Neural cell (in vitro differentiated cells): ENCODE results near the gene RASGRP1. TPM values are rescaled to one million over a fixed set of nuclear protein-coding genes. Genes with fewer than 3 reads are reported as not detected.

Experiments
- H2AFZ ChIP-seq: fragments of 200-600, 300-800 bp; sonication (generic), shearing (Covaris generic); 2 replicates; pipeline ENCODE4 v1.6.0; 2014; ENCODE audit warnings: low read depth, mild to moderate bottlenecking, antibody characterized with exemption, low read length, moderate library complexity
- H3F3A ChIP-seq: fragments of 200-600 bp; shearing (Covaris generic); 2 replicates; pipeline ENCODE4 v1.6.1; 2016; ENCODE audit warnings: mild to moderate bottlenecking, moderate library complexity, mixed read lengths, antibody characterized with exemption, low read length; ENCODE audit not compliant: insufficient read depth, poor library complexity, severe bottlenecking
- H3K27ac ChIP-seq: fragments of 200-600, 300-800 bp; sonication (generic), shearing (Covaris generic); 2 replicates; pipeline ENCODE4 v1.5.1; 2014; ENCODE audit warnings: mild to moderate bottlenecking, low read length, moderate library complexity
- H3K27me3 ChIP-seq: fragments of 300-800, 200-600 bp; sonication (generic), shearing (Covaris generic); 2 replicates; pipeline ENCODE4 v1.6.0; 2014; ENCODE audit warnings: mild to moderate bottlenecking, low read depth, low read length, moderate library complexity; ENCODE audit not compliant: insufficient read depth
- H3K36me3 ChIP-seq: fragments of 300-800, 200-600 bp; sonication (generic), shearing (Covaris generic); 2 replicates; pipeline ENCODE4 v1.5.1; 2014; ENCODE audit warnings: mild to moderate bottlenecking, antibody characterized with exemption, low read length, moderate library complexity; ENCODE audit not compliant: insufficient read depth
- H3K4me2 ChIP-seq: fragments of 300-800, 200-600 bp; sonication (generic), shearing (Covaris generic); 2 replicates; pipeline ENCODE4 v1.6.0; 2014; ENCODE audit warnings: mild to moderate bottlenecking, low read length
- H3K4me3 ChIP-seq: fragments of 300-800, 200-600 bp; sonication (generic), shearing (Covaris generic); 2 replicates; pipeline ENCODE4 v1.5.1; 2014; ENCODE audit warnings: mild to moderate bottlenecking, low read length, moderate library complexity
- H3K79me2 ChIP-seq: fragments of 200-600 bp; shearing (Covaris generic); replicated peaks from 2 replicates; pipeline ENCODE4 v1.6.0; 2014; ENCODE audit warnings: mild to moderate bottlenecking, low read length, moderate library complexity; ENCODE audit not compliant: insufficient read depth
- H3K9ac ChIP-seq: fragments of 300-800, 200-600 bp; sonication (generic), shearing (Covaris generic); 2 replicates; pipeline ENCODE4 v1.6.1; 2016; ENCODE audit warnings: mild to moderate bottlenecking, low read length, mixed read lengths
- H3K9me2 ChIP-seq: fragments of 200-600 bp; shearing (Covaris generic); 2 replicates; pipeline ENCODE4 v1.6.1; 2016; ENCODE audit warnings: mild to moderate bottlenecking, low read length, mixed read lengths; ENCODE audit not compliant: insufficient read depth
- H3K9me3 ChIP-seq: fragments of 200-600, 300-800 bp; sonication (generic), shearing (Covaris generic); 2 replicates; pipeline ENCODE4 v1.6.1; 2016; ENCODE audit warnings: mild to moderate bottlenecking, mixed run types, low read length, moderate library complexity, mixed read lengths
- H4K20me1 ChIP-seq: fragments of 200-600 bp; shearing (Covaris generic); 2 replicates; pipeline ENCODE4 v1.6.1; 2016; ENCODE audit warnings: mild to moderate bottlenecking, mixed run types; ENCODE audit not compliant: insufficient read depth
- CTCF ChIP-seq: fragments of 450-650 bp; IDR thresholded peaks from 2 replicates; pipeline ENCODE4 v1.5.1; 2014; ENCODE audit warnings: antibody characterized with exemption, mild to moderate bottlenecking, moderate library complexity; ENCODE audit not compliant: poor library complexity, severe bottlenecking
- EP300 ChIP-seq: fragments of 450-650 bp; conservative IDR thresholded peaks from 2 replicates; pipeline ENCODE4 v1.6.1; 2014; ENCODE audit warnings: antibody characterized with exemption, mild to moderate bottlenecking, moderate library complexity; ENCODE audit not compliant: poor library complexity, severe bottlenecking
- EZH2 ChIP-seq: fragments of 200-600, 300-800 bp; shearing (Covaris generic), sonication (generic); IDR thresholded peaks from 2 replicates; pipeline ENCODE4 v1.6.1; 2014; ENCODE audit warnings: antibody characterized with exemption, low read length, borderline replicate concordance, mild to moderate bottlenecking; ENCODE audit not compliant: insufficient read depth, poor library complexity, severe bottlenecking
- MXI1 ChIP-seq: fragments of 450-650 bp; conservative IDR thresholded peaks from 2 replicates; pipeline ENCODE4 v1.6.1; 2014; ENCODE audit warnings: antibody characterized with exemption, mild to moderate bottlenecking; ENCODE audit not compliant: poor library complexity, severe bottlenecking
- POLR2AphosphoS5 ChIP-seq: IDR thresholded peaks from 2 replicates; pipeline ENCODE4 v1.6.1; 2012
- RAD21 ChIP-seq: fragments of 450-650 bp; conservative IDR thresholded peaks from 2 replicates; pipeline ENCODE4 v1.6.1; 2014; ENCODE audit warnings: antibody characterized with exemption, mild to moderate bottlenecking, moderate library complexity
- REST ChIP-seq: IDR thresholded peaks from 2 replicates; pipeline ENCODE4 v1.6.1; 2012; ENCODE audit warnings: borderline replicate concordance
- SMC3 ChIP-seq: fragments of 450-650 bp; conservative IDR thresholded peaks from 2 replicates; pipeline ENCODE4 v1.6.1; 2014; ENCODE audit warnings: antibody characterized with exemption, mild to moderate bottlenecking, moderate library complexity; ENCODE audit not compliant: poor library complexity
- TAF1 ChIP-seq: IDR thresholded peaks from 2 replicates; pipeline ENCODE4 v1.6.1; 2012; ENCODE audit warnings: low read depth
- polyA plus RNA-seq: library from polyadenylated mRNA; depleted of rRNA; stranded (reverse); fragments of >200 nt; gene quantifications from 2 replicates; pipeline ENCODE4 v1.2.3, GENCODE V29; 2014

The RASGRP1 gene
- polyA plus RNA-seq, 1 donor from 2014 or later, result 3.1 TPM

GRCh38 chr15:38541026-38541425 is 23.6 kb downstream of the RASGRP1 start:
- no peak for TF ChIP-seq EP300
- no peak for TF ChIP-seq SMC3
- no peak for TF ChIP-seq CTCF
- no peak for TF ChIP-seq MXI1
- no peak for TF ChIP-seq REST
- TF ChIP-seq TAF1, result no peak
- Histone ChIP-seq H3K36me3 (no peaks in the 10 kb centered on the region), H3F3A (no peaks in the 10 kb centered on the region), H3K27me3 (no peaks in the 10 kb centered on the region), H2AFZ (no peak overlapping the region), H3K4me3 (no peak overlapping the region), H3K9ac (no peak overlapping the region), H3K9me3 (no peaks in the 10 kb centered on the region), H3K9me2 (no peaks in the 10 kb centered on the region), H3K4me2 (no peak overlapping the region), H4K20me1 (no peaks in the 10 kb centered on the region), H3K79me2 (no peaks in the 10 kb centered on the region), H3K27ac (no peak overlapping the region)

- Histone ChIP-seq H3K9me3 (no peaks in the 10 kb centered on the region), H3K4me2 (no peak overlapping the region), H3F3A (no peaks in the 10 kb centered on the region), H3K79me2 (no peaks in the 10 kb centered on the region), H3K36me3 (no peaks in the 10 kb centered on the region), H4K20me1 (no peaks in the 10 kb centered on the region), H3K4me3 (no peak overlapping the region), H2AFZ (no peak overlapping the region), H3K9ac (no peak overlapping the region), H3K27ac (no peak overlapping the region), H3K9me2 (no peaks in the 10 kb centered on the region), H3K27me3 (no peaks in the 10 kb centered on the region)
- TF ChIP-seq REST (no peak), EP300 (no peak), SMC3 (no peak), TAF1 (no peak), CTCF (no peak), EZH2 (no peak), POLR2AphosphoS5 (no peak), RAD21 (no peak), MXI1 (no peak)
Observed at GRCh38 chr15:38540510-38540909, 24.1 kb downstream of the RASGRP1 start.
